T47D (cell line): ENCODE data around the gene IL1RAP.

Source experiments
- DNase-seq, 2 experiments: peaks; one replicate each; pipeline versions ENCODE4 v3.0.0 to v3.0.0-alpha.2; 2011 to 2012; ENCODE audit warnings: low read depth in 1 of 2, low spot score in 1 of 2
- JUND ChIP-seq: IDR thresholded peaks from 2 replicates; pipeline ENCODE4 v1.6.1; 2012; ENCODE audit warnings: low read depth
- in situ Hi-C: cut with HindIII; loops from 2 replicates; pipeline ENCODE4 v1.10.0; 2016; ENCODE audit warnings: low sequenced_read_pairs, low pct_unique_long_range_greater_than_20kb

IL1RAP gene

GRCh38 chr3:190519886-190520285 lies 6.0 kb downstream of the IL1RAP start:
- no peak for TF ChIP-seq JUND
- DNase-seq: no peak
- in situ Hi-C loops: no loop called here

GRCh38 chr3:190521998-190522397 lies 8.1 kb downstream of the IL1RAP start:
- in situ Hi-C loops: no loop called here
- DNase-seq: no peak
- no peak for TF ChIP-seq JUND

GRCh38 chr3:190522621-190523222 lies 8.8 kb downstream of the IL1RAP start:
- in situ Hi-C loops: no loop called here

GRCh38 chr3:190524942-190525341 lies 11.1 kb downstream of the IL1RAP start:
- no peak for TF ChIP-seq JUND
- no peak for DNase-seq
- in situ Hi-C loops: no loop called here

More at GRCh38 chr3:190522621-190523222, 8.8 kb downstream of the IL1RAP start:
- TF ChIP-seq JUND: no peak
- no peak for DNase-seq

GRCh38 chr3:190525634-190526033 lies 11.7 kb downstream of the IL1RAP start:
- no peak for DNase-seq
- TF ChIP-seq JUND: no peak
- in situ Hi-C loops: no loop called here

- TF ChIP-seq JUND: no peak
- no peak for DNase-seq
- in situ Hi-C loops: no loop called here
Observed at GRCh38 chr3:190526787-190527762, 13.2 kb downstream of the IL1RAP start.

- TF ChIP-seq JUND: no peak
- in situ Hi-C loops: no loop called here
- DNase-seq: no peak
Observed at GRCh38 chr3:190528706-190529105, 14.8 kb downstream of the IL1RAP start.

GRCh38 chr3:190531406-190531805 lies 17.5 kb downstream of the IL1RAP start:
- TF ChIP-seq JUND: no peak
- in situ Hi-C loops: no loop called here
- DNase-seq: no peak

- no peak for TF ChIP-seq JUND
- in situ Hi-C loops: no loop called here
- DNase-seq: no peak
Observed at GRCh38 chr3:190532731-190533203, 18.9 kb downstream of the IL1RAP start.

GRCh38 chr3:190533511-190534281 lies 19.8 kb downstream of the IL1RAP start:
- TF ChIP-seq JUND: no peak
- in situ Hi-C loops: no loop called here
- DNase-seq: no peak

GRCh38 chr3:190534386-190534785 lies 20.5 kb downstream of the IL1RAP start:
- in situ Hi-C loops: no loop called here
- TF ChIP-seq JUND: no peak
- no peak for DNase-seq

- DNase-seq: peak; percentile 56 to 90
- no peak for TF ChIP-seq JUND
- in situ Hi-C loops: no loop called here
Observed at GRCh38 chr3:190534986-190535385, 21.1 kb downstream of the IL1RAP start.
